Mononuclear cell (primary cell): ENCODE data around the gene ZNF213. TPM values are rescaled to one million over a fixed set of nuclear protein-coding genes. Genes with fewer than 3 reads are reported as not detected.

Experiments
- H3K27me3 ChIP-seq: 2 replicates; pipeline ENCODE4 v1.6.0; 2011; ENCODE audit warnings: low read length, control low read depth; ENCODE audit not compliant: insufficient read depth
- H3K4me1 ChIP-seq: 2 replicates; pipeline ENCODE4 v1.5.1; 2011; ENCODE audit warnings: mild to moderate bottlenecking, low read length, control low read depth; ENCODE audit not compliant: insufficient read depth
- H3K4me3 ChIP-seq: 2 replicates; pipeline ENCODE4 v1.5.1; 2011; ENCODE audit warnings: mild to moderate bottlenecking, low read length, moderate library complexity
- H3K9me3 ChIP-seq: 2 replicates; pipeline ENCODE4 v1.5.1; 2011; ENCODE audit warnings: low read depth, mild to moderate bottlenecking, control low read depth, low read length
- total RNA-seq: library from RNA; depleted of rRNA; stranded (reverse); fragments of >200 nt; gene quantifications from one replicate; pipeline ENCODE4 v1.2.3, GENCODE V29; 2012

ZNF213 gene, protein sequence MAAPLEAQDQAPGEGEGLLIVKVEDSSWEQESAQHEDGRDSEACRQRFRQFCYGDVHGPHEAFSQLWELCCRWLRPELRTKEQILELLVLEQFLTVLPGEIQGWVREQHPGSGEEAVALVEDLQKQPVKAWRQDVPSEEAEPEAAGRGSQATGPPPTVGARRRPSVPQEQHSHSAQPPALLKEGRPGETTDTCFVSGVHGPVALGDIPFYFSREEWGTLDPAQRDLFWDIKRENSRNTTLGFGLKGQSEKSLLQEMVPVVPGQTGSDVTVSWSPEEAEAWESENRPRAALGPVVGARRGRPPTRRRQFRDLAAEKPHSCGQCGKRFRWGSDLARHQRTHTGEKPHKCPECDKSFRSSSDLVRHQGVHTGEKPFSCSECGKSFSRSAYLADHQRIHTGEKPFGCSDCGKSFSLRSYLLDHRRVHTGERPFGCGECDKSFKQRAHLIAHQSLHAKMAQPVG
- total RNA-seq = 1.6 TPM

DNA sequence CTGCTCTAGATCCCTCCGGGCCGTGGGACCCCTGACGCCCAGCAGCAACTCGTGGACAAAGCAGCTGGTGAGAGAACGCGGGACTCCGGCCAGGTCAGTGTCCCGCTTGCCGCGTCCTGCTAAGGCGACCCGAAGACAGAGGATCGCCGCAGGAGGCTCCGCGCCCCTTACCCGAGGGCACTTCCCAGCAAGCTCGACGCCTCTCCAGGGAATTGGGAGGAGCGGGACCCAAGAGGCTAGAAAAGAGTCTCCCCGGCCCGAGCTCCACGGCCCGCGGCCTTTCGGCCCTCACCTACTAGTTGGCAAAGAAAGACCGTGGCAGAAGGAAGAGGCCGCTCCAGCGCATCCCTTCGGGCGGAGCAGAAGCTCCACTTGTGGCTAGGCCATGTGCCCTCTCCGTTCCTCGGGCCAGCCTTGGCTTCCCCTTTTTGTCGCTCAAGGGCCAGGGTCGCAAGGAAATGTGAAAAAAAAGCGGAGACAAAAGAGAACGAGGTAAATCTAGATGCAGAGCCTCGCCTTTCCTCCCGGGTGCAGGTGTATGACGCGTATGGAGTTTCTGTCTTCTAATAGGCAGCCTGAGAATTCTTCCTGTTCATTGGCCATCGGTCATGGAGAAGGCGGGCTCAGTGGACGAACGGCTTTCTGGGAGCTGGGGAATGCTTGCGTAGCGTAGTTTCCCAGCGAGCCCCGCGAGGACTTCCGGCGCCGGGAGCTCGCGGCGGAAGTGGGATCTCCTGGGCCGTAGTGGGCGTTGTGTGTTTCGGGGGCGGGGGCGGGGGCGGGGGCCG, at the start of gene ZNF213:
Gene ZNF213 (plus strand): TSS at position 692 of the 788 bp plus-strand sequence. CDS start 2,252 bp downstream, outside the sequence.
- peaks cover 34% of the 10 kb centered on the region for H3K4me1 ChIP-seq
- peak within 1 kb of the TSS; percentile 65 for H3K4me3 ChIP-seq
- no peaks in the 10 kb centered on the region for H3K9me3 ChIP-seq
- H3K27me3 ChIP-seq = no peaks in the 10 kb centered on the region

DNA sequence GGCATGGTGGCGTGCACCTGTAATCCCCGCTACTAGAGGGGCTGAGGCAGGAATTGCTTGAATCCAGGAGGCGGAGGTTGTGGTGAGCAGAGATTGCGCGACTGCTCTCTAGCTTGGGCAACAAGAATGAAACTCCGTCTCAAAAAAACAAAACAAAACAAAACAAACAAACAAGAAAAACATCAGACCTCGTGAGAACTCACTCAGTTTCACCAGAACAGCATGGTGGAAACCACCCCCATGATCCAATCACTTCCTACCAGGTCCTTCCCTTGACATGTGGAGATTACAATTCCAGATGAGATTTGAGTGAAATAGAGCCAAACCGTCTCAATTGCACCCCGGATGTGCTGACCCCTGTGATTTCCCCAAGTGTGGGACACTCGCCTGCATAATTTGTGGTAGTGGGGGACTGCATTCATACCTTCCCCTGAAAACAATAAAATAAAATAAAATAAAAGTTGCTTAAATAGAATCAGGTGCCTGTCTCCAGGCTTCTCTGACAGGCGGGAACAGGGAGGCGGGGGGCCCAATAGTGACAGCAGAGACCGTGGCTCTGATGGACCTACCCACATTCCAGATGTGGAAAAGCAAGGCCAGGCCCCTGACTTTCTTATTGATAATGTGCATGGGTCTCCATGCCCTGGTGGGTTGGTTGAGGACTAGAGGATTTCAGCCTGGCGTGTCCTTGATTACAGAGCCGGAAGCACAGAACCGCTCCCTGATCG, 48.8 kb upstream of the ZNF213 start:
- Histone ChIP-seq H3K9me3 (no peaks in the 10 kb centered on the region), H3K27me3 (no peaks in the 10 kb centered on the region), H3K4me1 (peaks cover 28% of the 10 kb centered on the region), H3K4me3 (peak overlapping the region; percentile 44)

DNA sequence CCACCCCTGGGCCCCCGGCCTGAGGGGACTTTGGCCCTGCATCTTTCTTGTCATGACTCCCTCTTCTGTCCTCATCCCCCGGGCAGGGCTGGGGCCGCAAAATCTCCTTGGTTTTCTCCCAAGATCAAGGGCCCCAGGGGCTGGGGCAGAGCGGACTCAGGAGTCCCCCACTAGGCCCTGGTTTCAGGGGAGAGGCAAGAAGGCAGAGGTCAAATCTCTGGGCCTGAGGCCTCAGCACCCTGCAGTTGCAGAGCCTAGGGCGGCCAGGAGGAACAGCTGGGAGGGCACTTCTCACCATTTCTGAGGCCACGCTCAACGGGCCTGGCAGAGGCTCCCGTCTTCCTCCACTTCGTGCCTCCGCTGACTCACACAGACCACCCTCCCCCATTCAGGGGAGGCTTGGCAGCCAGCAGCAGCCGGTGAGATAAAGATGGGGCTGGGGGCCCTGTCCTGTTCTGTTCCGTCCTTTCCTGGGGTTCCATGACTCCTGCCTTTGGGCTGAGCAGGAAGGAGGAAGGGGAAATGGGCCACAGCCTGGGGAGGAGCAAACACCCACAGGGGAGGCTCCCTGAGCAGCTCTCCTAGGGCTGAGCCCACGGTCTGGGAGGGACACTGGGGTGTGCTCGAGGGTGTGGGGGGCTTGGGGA, 48.1 kb upstream of the ZNF213 start:
- Histone ChIP-seq H3K9me3 (no peaks in the 10 kb centered on the region), H3K27me3 (no peaks in the 10 kb centered on the region), H3K4me1 (peaks cover 28% of the 10 kb centered on the region), H3K4me3 (peak overlapping the region; percentile 44)

DNA sequence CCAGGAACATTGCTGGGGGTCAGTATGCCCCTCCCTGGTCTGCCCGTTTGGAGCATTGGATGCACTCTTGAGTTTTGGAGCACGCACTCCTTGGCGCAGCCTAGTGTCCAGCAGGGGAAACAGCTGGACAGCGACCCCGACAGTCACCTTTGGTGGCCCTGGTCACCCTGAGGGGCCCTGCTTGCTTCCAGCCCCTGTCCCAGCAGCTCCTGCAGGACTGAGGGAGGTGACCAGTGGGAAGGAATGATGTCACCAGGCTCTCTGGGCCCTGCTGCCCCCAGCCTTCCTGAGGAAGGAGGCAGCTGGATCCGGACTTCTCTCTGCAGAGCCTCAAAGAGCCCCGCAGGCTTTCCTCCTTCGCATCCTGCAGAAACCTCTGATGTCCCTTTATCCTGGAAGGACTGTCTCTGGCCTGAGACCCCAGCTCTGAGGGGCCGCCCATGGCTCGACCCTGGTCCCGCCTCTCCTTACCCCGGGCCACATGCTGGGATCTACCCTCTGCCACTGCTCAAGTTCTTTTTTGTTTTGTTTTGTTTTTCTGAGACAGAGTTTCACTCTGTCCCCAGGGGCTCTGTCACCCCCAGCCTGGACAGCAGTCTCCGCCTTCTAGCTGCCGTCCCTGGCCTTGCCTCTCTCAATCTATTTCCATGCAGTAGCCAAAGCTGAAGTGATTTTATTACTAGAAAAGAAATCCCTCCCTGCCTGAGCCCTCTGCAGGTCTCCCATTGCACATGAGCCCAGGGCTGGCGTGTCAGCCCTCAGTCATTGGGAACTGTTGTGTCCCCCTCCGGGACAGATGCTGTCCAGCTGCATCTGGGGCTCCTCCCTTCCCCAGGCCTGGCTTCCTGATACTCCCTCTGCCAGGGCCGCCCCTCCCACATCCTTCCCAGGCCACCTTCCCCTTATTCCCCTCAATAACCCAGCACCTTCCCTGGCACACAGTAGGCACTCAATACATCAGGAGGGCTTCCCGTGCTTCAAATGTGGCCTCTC, 47.3 kb upstream of the ZNF213 start:
- H3K4me3 ChIP-seq = peak overlapping the region; percentile 44
- H3K27me3 ChIP-seq = no peaks in the 10 kb centered on the region
- H3K9me3 ChIP-seq = no peaks in the 10 kb centered on the region
- peaks cover 28% of the 10 kb centered on the region for H3K4me1 ChIP-seq

DNA sequence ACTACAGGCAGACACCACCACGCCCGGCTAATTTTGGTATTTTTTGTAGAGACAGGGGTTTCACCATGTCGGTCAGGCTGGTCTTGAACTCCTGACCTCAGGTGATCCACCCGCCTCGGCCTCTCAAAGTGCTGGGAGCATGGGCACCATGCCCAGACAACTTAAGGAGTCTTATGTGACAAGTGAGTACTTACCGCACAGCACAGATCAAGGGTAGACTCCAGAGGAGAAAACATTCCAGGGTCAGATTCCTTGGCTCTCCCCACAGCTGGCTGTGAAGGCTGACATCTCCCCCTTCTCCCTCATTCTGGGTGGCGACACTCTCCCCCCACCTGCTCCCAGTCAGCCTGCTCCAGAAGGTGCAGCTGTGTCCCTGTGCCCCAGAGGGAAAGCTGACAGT, 46.4 kb upstream of the ZNF213 start:
- Histone ChIP-seq H3K4me3 (no peak overlapping the region), H3K27me3 (no peaks in the 10 kb centered on the region), H3K9me3 (no peaks in the 10 kb centered on the region), H3K4me1 (peaks cover 28% of the 10 kb centered on the region)

DNA sequence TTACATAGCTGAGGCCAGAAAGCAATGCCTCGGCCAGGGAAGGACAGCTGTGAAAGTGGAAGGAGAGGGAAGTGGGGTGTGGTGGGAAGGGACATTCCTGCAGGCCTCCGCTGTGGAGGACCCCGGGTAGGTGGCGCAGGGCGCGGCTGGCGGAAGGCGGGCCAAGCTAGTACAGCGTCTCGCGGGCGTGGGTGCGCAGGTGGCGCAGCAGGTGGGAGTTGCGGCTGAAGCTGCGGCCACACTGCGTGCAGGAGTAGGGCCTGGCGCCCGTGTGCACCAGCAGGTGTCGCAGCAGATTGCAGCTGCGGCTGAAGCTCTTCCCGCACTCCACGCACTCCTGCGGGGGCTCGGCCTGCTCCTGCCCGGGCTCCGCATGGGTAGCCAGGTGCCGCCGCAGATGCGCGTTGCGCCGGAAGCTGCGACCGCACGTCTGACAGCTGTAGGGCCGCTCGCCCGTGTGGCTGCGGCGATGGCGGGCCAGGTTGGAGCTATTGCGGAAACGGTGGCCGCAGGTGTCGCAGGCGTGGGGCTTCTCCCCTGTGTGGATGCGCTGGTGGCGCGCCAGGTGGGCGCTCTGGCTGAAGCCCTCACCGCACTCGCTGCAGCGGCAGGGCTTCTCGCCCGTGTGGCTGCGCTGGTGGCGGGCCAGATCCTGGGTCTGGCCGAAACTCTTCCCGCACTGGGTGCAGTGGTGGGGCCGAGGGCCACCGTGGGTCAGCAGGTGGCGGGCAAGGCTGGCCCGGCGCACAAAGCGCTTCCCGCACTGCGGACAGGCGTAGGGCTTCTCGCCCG, 45.7 kb upstream of the ZNF213 start:
- Histone ChIP-seq H3K9me3 (no peaks in the 10 kb centered on the region), H3K27me3 (no peaks in the 10 kb centered on the region), H3K4me3 (no peak overlapping the region), H3K4me1 (peaks cover 28% of the 10 kb centered on the region)

DNA sequence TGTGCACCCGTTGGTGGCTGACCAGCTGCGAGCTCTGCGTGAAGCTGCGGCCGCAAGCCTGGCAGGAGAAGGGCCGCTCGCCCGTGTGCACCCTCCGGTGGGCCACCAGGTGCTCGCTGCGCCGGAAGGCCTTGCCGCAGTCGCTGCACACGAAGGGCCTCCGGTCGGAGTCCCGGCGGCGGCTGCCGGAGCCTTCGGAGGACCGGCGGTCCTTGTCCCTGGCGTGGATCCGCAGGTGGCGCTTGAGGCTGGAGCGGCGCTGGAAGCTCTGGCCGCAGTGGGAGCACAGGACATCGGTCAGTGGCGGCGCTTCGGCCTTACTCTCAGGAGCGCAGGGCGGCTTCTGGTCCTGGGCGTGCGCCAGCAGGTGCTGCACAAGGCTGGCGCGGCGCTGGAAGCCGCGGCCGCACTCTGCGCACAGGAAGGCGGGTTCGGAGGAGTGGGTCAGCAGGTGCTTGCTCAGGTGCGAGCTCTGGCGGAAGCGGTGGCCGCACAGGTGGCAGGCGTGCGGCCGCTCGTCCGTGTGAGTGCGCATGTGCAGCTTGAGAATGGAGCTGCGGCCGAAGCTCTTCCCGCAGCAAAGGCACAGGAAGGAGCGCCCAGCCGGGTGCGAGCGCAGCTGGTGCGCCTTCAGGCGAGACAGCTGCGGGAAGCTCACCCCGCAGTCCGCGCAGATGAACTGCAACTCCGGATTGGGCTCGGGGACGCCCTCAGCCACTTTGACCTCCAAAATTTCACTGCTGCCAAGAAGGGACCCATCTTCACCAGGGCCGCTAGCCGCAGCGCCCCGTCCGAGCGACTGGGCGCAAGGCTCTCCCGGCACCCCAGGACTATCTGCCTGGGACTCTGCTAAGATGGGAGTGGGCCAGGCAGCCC, 44.9 kb upstream of the ZNF213 start:
- Histone ChIP-seq H3K27me3 (no peaks in the 10 kb centered on the region), H3K4me1 (peaks cover 34% of the 10 kb centered on the region), H3K9me3 (no peaks in the 10 kb centered on the region), H3K4me3 (no peak overlapping the region)

DNA sequence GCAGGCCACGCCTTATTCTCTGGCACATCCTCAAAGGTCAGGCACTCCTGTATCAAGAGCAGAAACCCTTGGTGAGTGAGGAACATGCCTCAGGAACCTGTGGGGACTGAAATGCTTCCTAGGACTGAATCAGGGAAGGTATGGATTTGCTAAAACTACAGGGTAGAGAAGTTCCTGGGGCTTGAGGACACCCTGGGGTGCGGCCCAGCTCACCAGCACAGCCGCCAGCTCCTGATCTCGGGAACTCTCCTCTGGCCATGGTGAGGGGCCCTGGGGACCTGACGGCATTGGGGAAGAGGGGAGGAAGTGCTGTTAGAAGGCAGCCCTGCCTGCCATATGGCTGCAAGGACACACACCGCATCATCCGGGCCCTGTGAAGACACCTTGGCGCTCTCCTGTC, 43.3 kb upstream of the ZNF213 start:
- no peak overlapping the region for H3K4me3 ChIP-seq
- peaks cover 39% of the 10 kb centered on the region for H3K4me1 ChIP-seq
- H3K27me3 ChIP-seq = no peaks in the 10 kb centered on the region
- no peaks in the 10 kb centered on the region for H3K9me3 ChIP-seq

DNA sequence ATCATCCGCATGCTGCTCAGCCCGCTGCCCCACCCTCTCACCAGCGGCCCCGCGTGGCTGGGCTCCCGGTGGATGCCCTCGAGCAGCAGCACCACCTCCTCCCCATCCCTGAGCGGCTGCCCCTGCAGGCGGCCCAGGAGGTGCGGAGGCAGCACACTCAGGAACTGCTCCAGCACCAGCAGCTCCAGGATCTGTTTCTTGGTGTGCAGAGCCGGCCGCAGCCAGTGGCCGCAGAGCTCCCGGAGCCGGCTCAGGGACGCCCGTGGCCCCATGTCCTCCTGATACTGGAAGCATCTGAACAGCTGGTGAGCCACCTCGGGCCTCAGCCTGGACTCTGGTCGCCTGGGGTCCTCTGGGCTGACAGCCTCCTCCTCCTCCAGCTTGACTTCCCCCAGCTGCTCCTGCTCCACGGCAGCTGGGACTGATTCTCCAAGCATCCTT, 42.3 kb upstream of the ZNF213 start:
- Histone ChIP-seq H3K27me3 (no peaks in the 10 kb centered on the region), H3K4me1 (peaks cover 37% of the 10 kb centered on the region), H3K4me3 (no peak overlapping the region), H3K9me3 (no peaks in the 10 kb centered on the region)

DNA sequence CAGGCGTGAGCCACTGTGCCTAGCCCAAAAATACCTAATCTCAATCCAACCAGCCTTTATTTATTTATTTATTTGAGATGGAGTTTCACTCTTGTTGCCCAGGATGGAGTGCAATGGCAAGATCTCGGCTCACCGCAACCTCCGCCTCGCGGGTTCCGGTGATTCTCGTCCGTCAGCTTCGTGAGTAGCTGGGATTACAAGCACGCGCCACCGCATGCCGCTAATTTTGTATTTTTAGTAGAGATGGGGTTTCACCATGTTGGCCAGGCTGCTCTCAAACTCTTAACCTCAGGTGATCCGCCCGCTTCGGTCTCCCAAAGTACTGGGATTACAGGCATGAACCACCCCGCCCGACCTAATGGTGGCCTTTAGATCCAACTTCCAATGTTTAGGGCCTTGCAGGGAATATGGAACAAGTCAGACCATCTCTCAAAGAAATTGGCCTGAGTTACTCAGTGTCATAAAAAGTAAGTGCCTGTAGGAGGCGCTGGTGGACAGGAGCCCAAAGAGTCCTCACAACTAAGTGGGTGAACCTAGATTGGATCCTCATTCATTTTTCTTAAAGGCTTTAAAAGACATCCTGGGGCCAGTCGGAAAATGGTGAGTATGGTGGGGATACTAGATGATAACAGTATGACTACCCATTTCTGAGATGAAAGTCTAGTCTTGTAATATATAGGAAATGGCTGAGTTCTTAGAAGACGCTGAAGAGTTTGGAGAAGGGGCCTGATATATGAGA, 40.4 kb upstream of the ZNF213 start:
- Histone ChIP-seq H3K27me3 (no peaks in the 10 kb centered on the region), H3K4me1 (peaks cover 32% of the 10 kb centered on the region), H3K4me3 (no peak overlapping the region), H3K9me3 (no peaks in the 10 kb centered on the region)

DNA sequence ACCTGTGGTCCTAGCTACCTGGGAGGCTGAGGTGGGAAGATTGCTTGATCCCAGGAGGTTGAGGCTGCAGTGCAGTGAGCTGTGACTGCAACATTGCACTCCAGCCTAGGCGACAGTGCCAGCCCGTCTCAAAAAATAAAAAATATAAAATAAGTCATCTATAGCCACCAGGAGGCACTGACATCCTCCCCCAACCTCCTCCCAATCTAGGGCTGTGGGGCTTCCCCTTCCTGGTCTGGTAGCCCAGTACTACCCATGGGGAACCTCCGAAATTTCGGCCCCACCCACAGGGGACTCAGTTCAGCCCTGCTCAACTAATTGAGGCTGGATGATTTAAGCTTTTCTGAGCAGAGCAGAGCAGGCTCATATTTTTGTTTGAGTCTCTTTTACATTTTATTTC, 39.0 kb upstream of the ZNF213 start:
- H3K27me3 ChIP-seq = no peaks in the 10 kb centered on the region
- H3K4me1 ChIP-seq = peaks cover 44% of the 10 kb centered on the region
- no peaks in the 10 kb centered on the region for H3K9me3 ChIP-seq
- no peak overlapping the region for H3K4me3 ChIP-seq

DNA sequence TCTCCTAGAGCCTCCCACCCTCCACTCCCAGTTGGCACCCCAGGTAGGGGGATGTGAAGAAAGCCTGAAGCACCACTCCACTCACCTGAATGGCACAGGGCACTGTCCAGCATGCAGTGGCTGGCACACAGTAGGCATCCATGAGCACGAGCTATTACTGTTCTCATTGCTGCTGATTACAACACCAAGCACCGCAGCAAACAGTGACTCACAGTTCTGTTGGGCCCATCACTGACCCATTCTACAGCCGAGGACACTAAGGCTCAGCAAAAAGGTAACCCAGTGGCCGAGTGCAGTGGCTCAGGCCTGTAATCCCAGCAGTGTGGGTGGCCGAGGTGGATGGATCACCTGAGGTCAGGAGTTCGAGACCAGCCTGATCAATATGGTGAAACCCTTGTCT, 38.5 kb upstream of the ZNF213 start:
- H3K9me3 ChIP-seq = no peaks in the 10 kb centered on the region
- H3K4me1 ChIP-seq = peaks cover 49% of the 10 kb centered on the region
- H3K4me3 ChIP-seq = no peak overlapping the region
- no peaks in the 10 kb centered on the region for H3K27me3 ChIP-seq
